K562 (cell line): ENCODE measurements around the gene RYK. TPM values are rescaled to one million over a fixed set of nuclear protein-coding genes. Genes with fewer than 3 reads are reported as not detected.

ENCODE experiments used
- HMBOX1 ChIP-seq: sonication (generic); IDR thresholded peaks from 2 replicates; pipeline ENCODE4 v1.6.1; 2016
- JUND ChIP-seq, 2 experiments: IDR thresholded peaks; 2 replicates in 1 of 2; 3 replicates in 1 of 2; pipeline ENCODE4 v1.6.1; 2011; ENCODE audit warnings: borderline replicate concordance in 2 of 2, low read depth in 2 of 2, low read length in 2 of 2, improper control_type of control experiment in 1 of 2, missing biosample characterization in 1 of 2, missing genetic modification characterization in 1 of 2, missing genetic modification reagents in 1 of 2
- KDM5B ChIP-seq: fragments of 200-600 bp; sonication (generic); IDR thresholded peaks from 2 replicates; pipeline ENCODE4 v1.6.1; 2012; ENCODE audit warnings: low read depth, mild to moderate bottlenecking, moderate library complexity, low read length, control low read depth, inconsistent platforms; ENCODE audit not compliant: insufficient replicate concordance
- MAZ ChIP-seq, 2 experiments: fragments of 450-650 bp in 1 of 2; sonication (generic) in 1 of 2; formaldehyde crosslinking; IDR thresholded peaks in 1 of 2; conservative IDR thresholded peaks in 1 of 2; 2 replicates each; pipeline versions ENCODE4 v1.4.0 to v1.5.0; 2020; ENCODE audit warnings: mild to moderate bottlenecking in 1 of 2, missing genetic modification reagents in 1 of 2
- NFIC ChIP-seq: fragments of 450-650 bp; IDR thresholded peaks from 2 replicates; pipeline ENCODE4 v1.6.1; 2017; ENCODE audit warnings: mild to moderate bottlenecking, inconsistent platforms
- NFXL1 ChIP-seq: fragments of 450-650 bp; formaldehyde crosslinking; IDR thresholded peaks from 2 replicates; pipeline ENCODE4 v1.4.0; 2021; ENCODE audit warnings: mild to moderate bottlenecking
- NRF1 ChIP-seq, 2 experiments: fragments of 450-650 bp; IDR thresholded peaks in 1 of 2; conservative IDR thresholded peaks in 1 of 2; 2 replicates each; pipeline ENCODE4 v1.6.1; 2014; ENCODE audit warnings: mild to moderate bottlenecking in 2 of 2
- SIN3B ChIP-seq: fragments of 450-650 bp; IDR thresholded peaks from 2 replicates; pipeline ENCODE4 v1.6.1; 2017; ENCODE audit warnings: low read depth, mild to moderate bottlenecking, moderate library complexity
- SRSF1 ChIP-seq: fragments of 200-400 bp; formaldehyde crosslinking; IDR thresholded peaks from 2 replicates; pipeline ENCODE4 v1.6.1; 2017; ENCODE audit warnings: mild to moderate bottlenecking, low read depth, low read length, moderate library complexity
- ZBTB49 ChIP-seq: sonication (generic); formaldehyde crosslinking; IDR thresholded peaks from 2 replicates; pipeline ENCODE4 v1.8.0; 2022; ENCODE audit warnings: missing genetic modification reagents, mild to moderate bottlenecking, borderline replicate concordance
- ZC3H11A ChIP-seq: IDR thresholded peaks from 2 replicates; pipeline ENCODE4 v1.6.1; 2012; ENCODE audit warnings: low read depth, low read length, improper control_type of control experiment
- ZNF134 ChIP-seq: fragments of 250-450 bp; sonication (Bioruptor Pico); conservative IDR thresholded peaks from 2 replicates; pipeline ENCODE4 v1.4.0; 2020
- ZNF445 ChIP-seq: fragments of 250-450 bp; sonication (Bioruptor Pico); IDR thresholded peaks from 2 replicates; pipeline ENCODE4 v1.4.0; 2020; ENCODE audit warnings: low read depth, mild to moderate bottlenecking, moderate library complexity
- ZNF778 ChIP-seq: fragments of 450-650 bp; formaldehyde crosslinking; IDR thresholded peaks from 2 replicates; pipeline ENCODE4 v1.4.0; 2020; ENCODE audit warnings: mild to moderate bottlenecking, moderate library complexity
- polyA plus RNA-seq, 8 experiments: library from polyadenylated mRNA; depleted of rRNA in 4 of 8; stranded (reverse) in 5 of 8; unstranded in 3 of 8; fragments of >200 nt; fragmentation: Nextera tagmentation in 2 of 8; fragmentation: Illumina TruSeq in 1 of 8; extraction: Ambion mirVana in 2 of 8; extraction: Trizol in 1 of 8; gene quantifications; 2 replicates each; pipeline versions ENCODE4 v1.2.1 to v1.2.3, GENCODE V29; 2011 to 2014; ENCODE audit warnings: inconsistent platforms in 1 of 8, missing spikeins in 1 of 8
- total RNA-seq, 7 experiments: library from RNA; depleted of rRNA in 6 of 7; stranded (reverse); fragments of >200 nt in 6 of 7; fragmentation: Illumina TruSeq in 2 of 7; extraction: Trizol in 2 of 7; gene quantifications; 2 replicates each; pipeline versions ENCODE4 v1.2.1 to v1.2.3, GENCODE V29; 2011 to 2021; ENCODE audit warnings: low replicate concordance in 1 of 7
- TF ChIP-seq, protein P1 (sequence below), 2 experiments: IDR thresholded peaks; 2 replicates each; pipeline ENCODE4 v1.6.1; 2012; ENCODE audit warnings: improper control_type of control experiment in 2 of 2, low read depth in 2 of 2, low read length in 2 of 2, borderline replicate concordance in 1 of 2
- TF ChIP-seq, protein P2 (sequence below): IDR thresholded peaks from 2 replicates; pipeline ENCODE4 v1.6.1; 2012; ENCODE audit warnings: low read depth, low read length, improper control_type of control experiment, borderline replicate concordance

Gene RYK
- total and polyA plus RNA-seq, 9 of the 15 experiments (the other 6 are each of a cell fraction or from before 2014, with no cell fraction given): 4.2 to 29.5 (median 16.6) TPM

- TF ChIP-seq NRF1 (conservative IDR thresholded peaks at IDR 0.05 in 1 of 2, IDR thresholded peaks at IDR 0.05 in 1 of 2) (peak; percentile 76 to 77), ZNF778 (CRISPR knock-in tag) (no peak), NFIC (0 out of 2 replicates have a peak, but pooled peaks have one; percentile 7), SRSF1 (no peak), JUND (IDR thresholded peaks at IDR 0.05; ENCODE audit: borderline replicate concordance, low read depth, low read length) (no peak), JUND (tag; IDR thresholded peaks at IDR 0.05; ENCODE audit: borderline replicate concordance, low read depth, low read length) (no peak), ZBTB49 (CRISPR knock-in tag) (no peak), ZNF134 (CRISPR knock-in tag) (no peak), ZNF445 (no peak), KDM5B (peak; percentile 67), NFXL1 (CRISPR knock-in tag) (no peak), MAZ (CRISPR knock-in tag; conservative IDR thresholded peaks at IDR 0.05 in 1 of 2, IDR thresholded peaks at IDR 0.05 in 1 of 2) (no peak; a peak in 2 of 4 replicates), HMBOX1 (no peak), SIN3B (no peak), ZC3H11A (no peak)
- TF ChIP-seq, protein P1, sequence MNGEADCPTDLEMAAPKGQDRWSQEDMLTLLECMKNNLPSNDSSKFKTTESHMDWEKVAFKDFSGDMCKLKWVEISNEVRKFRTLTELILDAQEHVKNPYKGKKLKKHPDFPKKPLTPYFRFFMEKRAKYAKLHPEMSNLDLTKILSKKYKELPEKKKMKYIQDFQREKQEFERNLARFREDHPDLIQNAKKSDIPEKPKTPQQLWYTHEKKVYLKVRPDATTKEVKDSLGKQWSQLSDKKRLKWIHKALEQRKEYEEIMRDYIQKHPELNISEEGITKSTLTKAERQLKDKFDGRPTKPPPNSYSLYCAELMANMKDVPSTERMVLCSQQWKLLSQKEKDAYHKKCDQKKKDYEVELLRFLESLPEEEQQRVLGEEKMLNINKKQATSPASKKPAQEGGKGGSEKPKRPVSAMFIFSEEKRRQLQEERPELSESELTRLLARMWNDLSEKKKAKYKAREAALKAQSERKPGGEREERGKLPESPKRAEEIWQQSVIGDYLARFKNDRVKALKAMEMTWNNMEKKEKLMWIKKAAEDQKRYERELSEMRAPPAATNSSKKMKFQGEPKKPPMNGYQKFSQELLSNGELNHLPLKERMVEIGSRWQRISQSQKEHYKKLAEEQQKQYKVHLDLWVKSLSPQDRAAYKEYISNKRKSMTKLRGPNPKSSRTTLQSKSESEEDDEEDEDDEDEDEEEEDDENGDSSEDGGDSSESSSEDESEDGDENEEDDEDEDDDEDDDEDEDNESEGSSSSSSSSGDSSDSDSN (IDR thresholded peaks at IDR 0.05; ENCODE audit: borderline replicate concordance in 1 of 2, low read depth in 2 of 2, low read length in 2 of 2): peak; percentile 25 to 48; a peak in 3 of 4 replicates
- TF ChIP-seq, protein P2, sequence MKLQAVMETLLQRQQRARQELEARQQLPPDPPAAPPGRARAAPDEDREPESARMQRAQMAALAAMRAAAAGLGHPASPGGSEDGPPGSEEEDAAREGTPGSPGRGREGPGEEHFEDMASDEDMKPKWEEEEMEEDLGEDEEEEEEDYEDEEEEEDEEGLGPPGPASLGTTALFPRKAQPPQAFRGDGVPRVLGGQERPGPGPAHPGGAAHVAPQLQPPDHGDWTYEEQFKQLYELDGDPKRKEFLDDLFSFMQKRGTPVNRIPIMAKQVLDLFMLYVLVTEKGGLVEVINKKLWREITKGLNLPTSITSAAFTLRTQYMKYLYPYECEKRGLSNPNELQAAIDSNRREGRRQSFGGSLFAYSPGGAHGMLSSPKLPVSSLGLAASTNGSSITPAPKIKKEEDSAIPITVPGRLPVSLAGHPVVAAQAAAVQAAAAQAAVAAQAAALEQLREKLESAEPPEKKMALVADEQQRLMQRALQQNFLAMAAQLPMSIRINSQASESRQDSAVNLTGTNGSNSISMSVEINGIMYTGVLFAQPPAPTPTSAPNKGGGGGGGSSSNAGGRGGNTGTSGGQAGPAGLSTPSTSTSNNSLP: no peak
Measured at GRCh38 chr3:134250717-134251220, at the start of gene RYK (continued).
